Measurements from ENCODE around the gene DGKH.

- TF ChIP-seq POLR2A (IDR thresholded peaks at IDR 0.05): no peak
- TF ChIP-seq CTCF (IDR thresholded peaks at IDR 0.05): no peak
- TF ChIP-seq POLR2AphosphoS5 (IDR thresholded peaks at IDR 0.05): no peak
These were observed 120.0 kb downstream of the DGKH start for GRCh38 chr13:42168496-42168895.
